HAP-1 (cell line): ENCODE results near the gene PRDX3.

Experiments
- DNase-seq, 2 experiments: peaks; one replicate each; pipeline ENCODE4 v3.0.0-alpha.2; 2016 to 2020; ENCODE audit warnings: low spot score in 2 of 2
- H3K27me3 ChIP-seq: fragments of 250-450 bp; sonication (Bioruptor Pico); 2 replicates; pipeline ENCODE4 v1.5.1; 2020; ENCODE audit warnings: low read depth, mild to moderate bottlenecking, moderate library complexity
- H3K36me3 ChIP-seq: fragments of 250-450 bp; sonication (Bioruptor Pico); replicated peaks from 2 replicates; pipeline ENCODE4 v1.5.1; 2020; ENCODE audit warnings: mild to moderate bottlenecking
- H3K4me1 ChIP-seq: fragments of 250-450 bp; sonication (Bioruptor Pico); 2 replicates; pipeline ENCODE4 v1.5.1; 2020; ENCODE audit warnings: mild to moderate bottlenecking
- H3K4me3 ChIP-seq: fragments of 250-450 bp; sonication (Bioruptor Pico); 2 replicates; pipeline ENCODE4 v1.5.1; 2020; ENCODE audit warnings: mild to moderate bottlenecking, moderate library complexity
- H3K9me3 ChIP-seq: fragments of 250-450 bp; sonication (Bioruptor Pico); 2 replicates; pipeline ENCODE4 v1.5.1; 2020; ENCODE audit warnings: mild to moderate bottlenecking, moderate library complexity
- in situ Hi-C: fragments of 300-500 bp; cut with MboI; formaldehyde crosslinking; loops from 3 replicates; pipeline ENCODE4 v1.14.3; 2020; ENCODE audit warnings: low sequenced_read_pairs, inconsistent platforms, mixed read lengths

The PRDX3 gene

GRCh38 chr10:119210633-119211032 lies 32.0 kb upstream of the PRDX3 start:
- Histone ChIP-seq H3K27me3 (no peaks in the 10 kb centered on the region), H3K4me3 (no peak overlapping the region), H3K9me3 (no peaks in the 10 kb centered on the region), H3K4me1 (peaks cover 43% of the 10 kb centered on the region), H3K36me3 (no peaks in the 10 kb centered on the region)
- DNase-seq: no peak
- in situ Hi-C loops: no loop called here

DNA sequence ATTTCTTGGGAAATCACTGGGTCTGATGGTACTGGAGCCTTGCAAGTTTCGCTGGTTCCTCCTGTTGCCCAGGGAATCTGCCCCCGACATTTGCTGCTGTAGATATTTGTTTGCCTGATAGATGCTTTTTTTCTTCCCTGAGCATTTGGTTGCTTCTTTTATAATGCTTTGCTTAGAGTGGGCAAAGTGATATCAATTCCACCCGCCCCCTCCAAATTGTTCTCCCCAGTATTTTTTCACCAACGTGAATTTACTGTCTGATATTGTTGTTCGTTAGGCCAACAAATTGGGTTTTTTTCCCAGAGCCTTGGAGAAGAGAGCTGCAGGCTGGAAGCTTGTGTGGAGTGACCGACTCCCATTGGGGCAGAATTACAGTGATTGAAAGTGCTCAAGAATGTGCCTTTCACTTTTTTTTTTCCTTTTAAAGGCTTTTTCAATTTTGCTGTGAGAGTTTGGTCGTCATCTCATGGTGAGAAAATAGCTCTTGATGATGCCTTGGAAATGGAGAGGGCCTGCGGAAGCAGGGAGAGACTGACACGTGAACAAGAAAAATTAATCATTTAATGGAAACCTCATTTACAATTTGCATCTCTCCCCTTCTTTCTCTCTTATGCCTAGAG lies 31.2 kb upstream of the PRDX3 start:
- H3K4me3 ChIP-seq: peak overlapping the region; percentile 7
- in situ Hi-C loops: no loop called here
- DNase-seq: no peak
- no peaks in the 10 kb centered on the region for H3K9me3 ChIP-seq
- peaks cover 43% of the 10 kb centered on the region for H3K4me1 ChIP-seq
- H3K36me3 ChIP-seq: no peaks in the 10 kb centered on the region
- H3K27me3 ChIP-seq: no peaks in the 10 kb centered on the region

- Histone ChIP-seq H3K4me1 (peaks cover 43% of the 10 kb centered on the region), H3K4me3 (peak overlapping the region; percentile 41), H3K9me3 (no peaks in the 10 kb centered on the region), H3K36me3 (no peaks in the 10 kb centered on the region), H3K27me3 (no peaks in the 10 kb centered on the region)
- in situ Hi-C loops: no loop called here
- peak; percentile 53 to 85 for DNase-seq
Observed at GRCh38 chr10:119209035-119209735, 30.6 kb upstream of the PRDX3 start.

DNA sequence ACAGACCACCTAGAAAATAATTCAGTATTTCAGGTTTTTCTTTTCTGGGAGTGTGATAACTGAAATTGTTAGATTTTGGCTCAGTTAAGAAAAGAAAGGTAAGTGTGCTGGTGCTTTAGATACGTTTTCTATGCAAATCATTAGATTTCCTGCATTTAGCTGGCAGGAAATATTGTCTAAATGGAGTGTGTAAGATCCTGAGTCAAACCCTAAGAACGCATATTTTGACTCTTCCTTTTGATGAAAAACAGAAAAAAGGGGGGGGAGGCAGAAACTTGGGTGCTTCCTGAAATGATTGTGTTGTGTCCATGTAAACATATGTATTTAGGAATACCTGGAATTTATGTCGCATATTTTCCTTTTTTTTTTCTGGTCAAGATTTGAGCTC lies 29.9 kb upstream of the PRDX3 start:
- in situ Hi-C loops: no loop called here
- Histone ChIP-seq H3K36me3 (no peaks in the 10 kb centered on the region), H3K4me3 (peak overlapping the region; percentile 41), H3K4me1 (peaks cover 43% of the 10 kb centered on the region), H3K9me3 (no peaks in the 10 kb centered on the region), H3K27me3 (no peaks in the 10 kb centered on the region)
- DNase-seq: no peak

DNA sequence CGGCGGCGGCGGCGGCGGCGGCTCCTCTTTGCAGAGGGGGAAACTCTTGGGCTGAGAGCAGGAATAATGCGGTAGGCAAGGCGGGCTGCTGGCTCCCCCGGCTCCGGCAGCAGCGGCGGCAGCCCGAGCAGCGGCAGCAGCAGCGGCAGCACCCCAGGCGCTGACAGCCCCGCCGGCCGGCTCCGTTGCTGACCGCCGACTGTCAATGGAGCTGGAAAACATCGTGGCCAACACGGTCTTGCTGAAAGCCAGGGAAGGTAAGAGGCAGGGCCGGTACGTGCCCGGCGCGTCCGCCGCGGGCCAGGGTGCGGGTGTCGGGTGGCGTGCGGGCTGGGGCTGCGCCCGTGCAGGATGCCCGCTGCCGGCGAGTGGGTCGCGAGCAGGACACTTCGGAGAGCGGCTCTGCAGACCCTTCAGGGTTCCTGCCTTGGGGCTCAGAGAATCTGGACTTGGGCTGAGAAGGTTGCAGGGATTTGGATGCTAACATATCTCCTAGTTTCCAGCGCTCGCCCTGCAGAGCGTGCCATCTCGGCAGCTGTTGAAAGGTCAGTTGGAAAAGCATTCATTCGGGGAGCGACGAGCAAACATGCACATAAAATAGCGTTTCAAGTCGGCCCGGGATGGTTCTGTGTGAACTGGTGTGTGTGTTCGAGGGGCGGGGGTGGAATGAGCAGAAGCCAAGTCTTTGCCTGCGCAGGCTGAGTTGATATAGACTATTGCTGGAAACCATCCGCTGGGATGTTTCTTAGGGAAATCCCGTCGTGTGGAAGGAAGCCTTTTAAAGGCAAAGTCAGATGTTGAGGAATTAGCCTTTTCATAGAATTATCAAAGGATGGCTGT lies 29.3 kb upstream of the PRDX3 start:
- in situ Hi-C loops: no loop called here
- DNase-seq: peak in 1 of 2 experiments; percentile 58
- Histone ChIP-seq H3K36me3 (no peaks in the 10 kb centered on the region), H3K27me3 (no peaks in the 10 kb centered on the region), H3K9me3 (no peaks in the 10 kb centered on the region), H3K4me3 (peak overlapping the region; percentile 41), H3K4me1 (peaks cover 43% of the 10 kb centered on the region)

- Histone ChIP-seq H3K4me1 (peaks cover 40% of the 10 kb centered on the region), H3K36me3 (no peaks in the 10 kb centered on the region), H3K9me3 (no peaks in the 10 kb centered on the region), H3K27me3 (no peaks in the 10 kb centered on the region), H3K4me3 (peak within 1 kb of the TSS; percentile 41)
- in situ Hi-C loops: no loop called here
- DNase-seq: peak; percentile 94
Observed at GRCh38 chr10:119207366-119207666, 28.7 kb upstream of the PRDX3 start, which contains the start of gene GRK5. Gene GRK5, plus strand, starts transcription at chr10:119207571. Its CDS starts 347 bp downstream, at chr10:119207918.

GRCh38 chr10:119206603-119207365 lies 28.2 kb upstream of the PRDX3 start:
- H3K4me3 ChIP-seq: peak overlapping the region; percentile 41
- no peaks in the 10 kb centered on the region for H3K27me3 ChIP-seq
- H3K9me3 ChIP-seq: no peaks in the 10 kb centered on the region
- in situ Hi-C loops: no loop called here
- H3K36me3 ChIP-seq: no peaks in the 10 kb centered on the region
- DNase-seq: peak; percentile 50 to 81
- peaks cover 35% of the 10 kb centered on the region for H3K4me1 ChIP-seq

DNA sequence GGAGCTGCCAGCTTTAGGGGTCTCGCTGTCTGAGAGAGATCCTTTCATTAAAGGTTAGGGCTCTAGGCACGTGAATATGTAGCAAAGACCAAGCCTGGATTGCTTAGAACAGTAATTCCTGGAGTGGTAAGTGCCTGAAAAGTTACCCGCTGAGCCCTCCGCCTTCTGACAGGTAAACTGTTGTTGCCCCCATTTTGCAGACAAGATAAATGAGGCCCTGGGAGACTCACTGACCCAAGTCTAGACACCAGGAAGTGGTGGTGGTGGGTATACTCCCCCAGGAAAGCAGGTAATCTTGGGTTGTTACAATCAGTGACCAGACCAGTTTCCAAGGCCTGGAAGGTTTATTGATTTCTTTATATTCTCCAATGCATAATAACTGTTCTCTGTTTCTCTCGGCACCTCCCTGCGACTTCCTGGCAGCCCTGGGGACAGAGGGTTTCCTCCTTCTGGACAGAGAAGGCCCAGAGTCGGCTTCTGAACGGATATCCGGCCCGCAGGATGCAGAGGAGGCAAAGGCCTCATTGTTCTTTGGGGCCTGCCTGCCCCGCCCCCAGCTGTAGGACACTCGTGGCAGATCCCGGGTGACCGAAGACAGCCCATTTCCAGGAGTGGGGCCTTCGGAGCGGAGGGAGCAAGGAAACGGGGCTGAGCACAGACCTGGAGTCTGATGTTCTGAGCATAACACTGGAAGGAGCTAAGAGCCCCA lies 27.4 kb upstream of the PRDX3 start:
- DNase-seq: peak in 1 of 2 experiments; percentile 53
- peaks cover 28% of the 10 kb centered on the region for H3K4me1 ChIP-seq
- no peaks in the 10 kb centered on the region for H3K27me3 ChIP-seq
- peak overlapping the region; percentile 23 for H3K4me3 ChIP-seq
- H3K9me3 ChIP-seq: no peaks in the 10 kb centered on the region
- no peaks in the 10 kb centered on the region for H3K36me3 ChIP-seq
- in situ Hi-C loops: no loop called here

DNA sequence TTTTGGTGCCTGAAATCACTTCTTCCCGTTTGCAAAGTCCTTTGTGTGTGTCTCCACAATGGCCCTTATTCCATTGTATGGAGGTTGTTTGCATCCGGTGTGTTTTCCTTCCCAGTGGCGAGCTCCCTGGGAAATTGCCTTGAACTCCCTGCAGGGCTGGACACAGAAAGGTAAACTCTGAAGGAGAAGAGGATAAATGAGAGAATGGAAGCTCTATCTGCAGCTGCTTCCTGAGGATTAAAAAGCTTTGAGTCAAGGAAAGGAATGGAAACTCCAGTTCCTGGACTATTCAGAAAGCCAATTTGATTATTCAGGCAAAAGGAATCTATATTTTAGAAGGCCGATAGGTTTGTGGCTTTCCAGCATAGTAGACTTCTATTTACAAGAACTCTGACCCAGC lies 24.4 kb upstream of the PRDX3 start:
- Histone ChIP-seq H3K27me3 (no peaks in the 10 kb centered on the region), H3K4me1 (peaks cover 12% of the 10 kb centered on the region), H3K36me3 (no peaks in the 10 kb centered on the region), H3K4me3 (no peak overlapping the region), H3K9me3 (no peaks in the 10 kb centered on the region)
- DNase-seq: no peak
- in situ Hi-C loops: no loop called here

GRCh38 chr10:119201233-119201632 lies 22.6 kb upstream of the PRDX3 start:
- in situ Hi-C loops: no loop called here
- Histone ChIP-seq H3K4me3 (no peak overlapping the region), H3K36me3 (no peaks in the 10 kb centered on the region), H3K4me1 (peaks cover 9% of the 10 kb centered on the region), H3K27me3 (no peaks in the 10 kb centered on the region), H3K9me3 (no peaks in the 10 kb centered on the region)
- DNase-seq: no peak

DNA sequence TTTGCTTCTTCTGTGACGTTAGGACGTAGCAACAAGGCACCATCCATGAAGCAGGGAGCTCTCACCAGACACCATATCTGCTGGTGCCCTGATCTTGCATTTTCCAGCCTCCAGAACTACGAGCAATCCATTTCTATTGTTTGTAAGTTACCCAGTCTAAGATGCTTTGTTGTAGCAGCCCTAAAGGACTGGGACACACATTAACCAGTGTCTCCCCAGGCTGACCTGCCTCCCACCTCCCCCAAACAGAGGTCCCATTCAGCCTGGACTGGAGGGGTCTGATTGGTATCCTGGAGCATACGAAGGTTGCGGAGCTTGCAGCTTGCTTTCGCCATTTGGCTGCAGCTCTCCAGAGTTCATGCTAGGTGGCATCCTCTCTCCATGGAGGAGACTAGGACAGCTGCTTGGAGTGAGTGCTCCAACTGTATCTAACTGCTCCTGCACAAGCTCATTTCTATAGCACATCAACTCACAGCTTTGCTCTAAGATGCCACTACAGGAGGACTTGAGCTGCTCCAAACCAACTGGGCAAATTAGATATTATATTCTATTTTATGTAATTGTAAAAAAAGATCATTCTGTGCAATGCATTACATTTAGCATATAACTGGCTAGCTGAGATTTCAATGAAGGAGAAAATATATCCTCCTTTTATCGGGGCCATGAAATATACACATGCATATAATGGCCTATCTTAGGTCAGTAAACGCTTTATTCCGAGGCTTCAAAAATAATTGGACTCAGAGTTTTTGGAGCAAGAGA lies 20.8 kb upstream of the PRDX3 start:
- in situ Hi-C loops: loop anchor here (10.0 kb wide), 1 partner anchor 245 kb away; no protein-coding TSS in a partner anchor
- Histone ChIP-seq H3K4me1 (peaks cover 9% of the 10 kb centered on the region), H3K36me3 (no peaks in the 10 kb centered on the region), H3K4me3 (no peak overlapping the region), H3K9me3 (no peaks in the 10 kb centered on the region), H3K27me3 (no peaks in the 10 kb centered on the region)
- peak; percentile 68 to 72 for DNase-seq

DNA sequence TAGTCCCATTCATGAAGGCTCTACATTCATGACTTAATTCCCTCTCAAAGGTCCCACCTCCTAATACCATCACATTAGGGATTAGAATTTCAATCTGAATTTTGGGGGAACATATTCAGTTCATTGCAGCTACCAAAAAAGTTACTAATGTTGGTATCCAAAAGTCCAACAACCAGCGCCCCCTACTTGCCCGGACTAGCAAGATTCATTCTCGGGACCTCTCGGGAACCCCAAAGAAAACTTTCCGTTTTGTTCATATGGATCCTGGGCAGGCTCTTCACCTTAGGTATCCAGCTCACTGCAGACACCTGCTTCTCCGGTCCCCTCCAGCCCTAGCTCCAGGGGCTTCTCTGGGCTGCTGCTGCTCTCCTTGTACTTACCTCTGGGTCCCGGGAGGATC lies 19.8 kb upstream of the PRDX3 start:
- in situ Hi-C loops: loop anchor here (10.0 kb wide), 1 partner anchor 246 kb away; no protein-coding TSS in a partner anchor
- Histone ChIP-seq H3K4me1 (peaks cover 9% of the 10 kb centered on the region), H3K27me3 (no peaks in the 10 kb centered on the region), H3K9me3 (no peaks in the 10 kb centered on the region), H3K4me3 (no peak overlapping the region), H3K36me3 (no peaks in the 10 kb centered on the region)
- peak in 1 of 2 experiments; percentile 52 for DNase-seq
